ENCODE measurements around the gene OPHN1. TPM values are rescaled to one million over a fixed set of nuclear protein-coding genes. Genes with fewer than 3 reads are reported as not detected.
A peak's percentile ranks its signal among the peaks of the same experiment; 100 is the strongest.

OPHN1 gene
- total RNA-seq, 2 experiments from 2014 or later, result not detected

DNA sequence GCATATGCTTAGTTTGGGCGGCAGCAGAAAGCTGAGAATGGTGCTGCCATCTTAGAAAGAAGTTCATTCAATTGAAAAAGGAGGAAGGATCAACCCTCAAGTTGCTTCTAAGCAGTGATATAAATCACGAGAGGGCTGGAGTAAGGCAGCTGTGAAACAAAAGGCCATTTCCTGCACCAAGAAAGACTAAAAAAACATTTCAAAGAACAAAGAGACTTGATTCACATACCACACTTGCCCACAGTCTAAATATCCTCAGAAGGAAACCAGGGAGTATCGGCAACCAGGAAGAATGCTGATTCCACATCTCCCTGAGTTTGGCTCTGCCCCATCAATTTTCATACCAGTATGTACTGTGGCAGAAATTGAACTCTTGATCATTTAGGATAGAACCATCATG, 240.1 kb downstream of the OPHN1 start:
- ChIA-PET POLR2A (no interaction called here), CTCF (no interaction called here)
- Mint-ChIP-seq H3K4me3 (no peak overlapping the region), H3K9me3 (no peaks in the 10 kb centered on the region), H3K27ac (no peak overlapping the region), H3K4me1 (ENCODE audit: low read depth) (no peaks in the 10 kb centered on the region), H3K36me3 (ENCODE audit: low read depth) (no peaks in the 10 kb centered on the region), H3K27me3 (no peaks in the 10 kb centered on the region)
- intact Hi-C loops (cut with DNase I, micrococcal nuclease), result loop anchor here (10.0 kb wide), 3 partner anchors 272 to 1092 kb away; no protein-coding TSS in a partner anchor
- Histone ChIP-seq H3K9me3 (ENCODE audit: control insufficient read depth in 1 of 2, insufficient read depth in 1 of 2, low read length in 2 of 2) (no peaks in the 10 kb centered on the region), H3K36me3 (ENCODE audit: insufficient read depth, low read length) (no peaks in the 10 kb centered on the region), H3K27me3 (ENCODE audit: control insufficient read depth in 1 of 2, insufficient read depth in 2 of 2, low read length in 2 of 2) (no peaks in the 10 kb centered on the region), H3K4me1 (ENCODE audit: insufficient read depth, low read length) (no peaks in the 10 kb centered on the region), H3K27ac (ENCODE audit: low read depth in 1 of 2, low read length in 2 of 2) (no peak overlapping the region), H3K4me3 (ENCODE audit: low read length) (no peak overlapping the region)
- no peak for TF ChIP-seq CTCF (IDR thresholded peaks at IDR 0.05)
- ATAC-seq (ENCODE audit: poor library complexity), result no peak
- DNase-seq, result no peak

DNA sequence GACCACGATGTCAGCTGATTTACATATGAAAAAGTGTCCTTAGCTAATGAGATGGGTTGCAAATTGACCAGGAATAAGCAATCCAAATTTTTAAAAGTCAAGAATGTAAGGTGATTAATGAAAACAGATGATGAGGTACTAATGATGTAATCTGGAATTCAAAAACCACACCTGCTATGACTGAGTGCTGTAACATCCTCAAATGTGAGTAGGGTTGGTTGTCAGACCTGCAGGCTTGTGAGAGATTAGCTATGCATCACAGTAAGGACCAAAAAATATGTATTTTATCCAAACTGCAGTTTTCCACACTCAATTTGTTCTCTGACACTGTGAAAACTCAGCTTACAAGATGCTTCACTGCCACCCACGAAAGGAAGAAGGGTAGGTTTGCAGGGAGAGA, 242.5 kb downstream of the OPHN1 start:
- H3K4me3 ChIP-seq (ENCODE audit: low read length), result no peak overlapping the region
- TF ChIP-seq CTCF (IDR thresholded peaks at IDR 0.05), result no peak
- no peak overlapping the region for H3K27ac ChIP-seq (ENCODE audit: low read depth in 1 of 2, low read length in 2 of 2)
- no peaks in the 10 kb centered on the region for H3K4me1 ChIP-seq (ENCODE audit: insufficient read depth, low read length)
- H3K36me3 Mint-ChIP-seq (ENCODE audit: low read depth), result no peaks in the 10 kb centered on the region
- CTCF ChIA-PET, result no interaction called here
- DNase-seq (no peak), ATAC-seq (ENCODE audit: poor library complexity) (no peak)
- H3K27me3 ChIP-seq (ENCODE audit: control insufficient read depth in 1 of 2, insufficient read depth in 2 of 2, low read length in 2 of 2), result no peaks in the 10 kb centered on the region
- no peaks in the 10 kb centered on the region for H3K9me3 ChIP-seq (ENCODE audit: control insufficient read depth in 1 of 2, insufficient read depth in 1 of 2, low read length in 2 of 2)
- H3K27ac Mint-ChIP-seq, result no peak overlapping the region
- no peaks in the 10 kb centered on the region for H3K4me1 Mint-ChIP-seq (ENCODE audit: low read depth)
- no peaks in the 10 kb centered on the region for H3K27me3 Mint-ChIP-seq
- no peaks in the 10 kb centered on the region for H3K36me3 ChIP-seq (ENCODE audit: insufficient read depth, low read length)
- intact Hi-C loops (cut with DNase I, micrococcal nuclease), result loop anchor here (10.0 kb wide), 3 partner anchors 274 to 1094 kb away; no protein-coding TSS in a partner anchor
- no peaks in the 10 kb centered on the region for H3K9me3 Mint-ChIP-seq
- POLR2A ChIA-PET, result no interaction called here
- no peak overlapping the region for H3K4me3 Mint-ChIP-seq

- intact Hi-C loops (cut with DNase I, micrococcal nuclease), result no loop called here
- CTCF ChIA-PET, result no interaction called here
- no peaks in the 10 kb centered on the region for H3K36me3 Mint-ChIP-seq (ENCODE audit: low read depth)
- H3K4me3 ChIP-seq (ENCODE audit: low read length), result no peak overlapping the region
- H3K27me3 Mint-ChIP-seq, result no peaks in the 10 kb centered on the region
- POLR2A ChIA-PET, result no interaction called here
- no peaks in the 10 kb centered on the region for H3K27me3 ChIP-seq (ENCODE audit: control insufficient read depth in 1 of 2, insufficient read depth in 2 of 2, low read length in 2 of 2)
- H3K27ac Mint-ChIP-seq, result no peak overlapping the region
- H3K4me3 Mint-ChIP-seq, result no peak overlapping the region
- no peak for TF ChIP-seq CTCF (IDR thresholded peaks at IDR 0.05)
- H3K9me3 ChIP-seq (ENCODE audit: control insufficient read depth in 1 of 2, insufficient read depth in 1 of 2, low read length in 2 of 2), result no peaks in the 10 kb centered on the region
- H3K4me1 ChIP-seq (ENCODE audit: insufficient read depth, low read length), result no peaks in the 10 kb centered on the region
- no peaks in the 10 kb centered on the region for H3K4me1 Mint-ChIP-seq (ENCODE audit: low read depth)
- H3K36me3 ChIP-seq (ENCODE audit: insufficient read depth, low read length), result no peaks in the 10 kb centered on the region
- H3K27ac ChIP-seq (ENCODE audit: low read depth in 1 of 2, low read length in 2 of 2), result no peak overlapping the region
- no peaks in the 10 kb centered on the region for H3K9me3 Mint-ChIP-seq
- ATAC-seq (ENCODE audit: poor library complexity) (no peak), DNase-seq (peak in 2 of 14 experiments; percentile 6 to 13)
These were observed 246.6 kb downstream of the OPHN1 start for GRCh38 chrX:68186552-68187262.
